Neural cell (in vitro differentiated cells): ENCODE results near the gene URI1.

ENCODE experiments used
- EP300 ChIP-seq: fragments of 450-650 bp; conservative IDR thresholded peaks from 2 replicates; pipeline ENCODE4 v1.6.1; 2014; ENCODE audit warnings: antibody characterized with exemption, mild to moderate bottlenecking, moderate library complexity; ENCODE audit not compliant: poor library complexity, severe bottlenecking
- EZH2 ChIP-seq: fragments of 200-600, 300-800 bp; shearing (Covaris generic), sonication (generic); IDR thresholded peaks from 2 replicates; pipeline ENCODE4 v1.6.1; 2014; ENCODE audit warnings: antibody characterized with exemption, low read length, borderline replicate concordance, mild to moderate bottlenecking; ENCODE audit not compliant: insufficient read depth, poor library complexity, severe bottlenecking
- POLR2AphosphoS5 ChIP-seq: IDR thresholded peaks from 2 replicates; pipeline ENCODE4 v1.6.1; 2012
- RAD21 ChIP-seq: fragments of 450-650 bp; conservative IDR thresholded peaks from 2 replicates; pipeline ENCODE4 v1.6.1; 2014; ENCODE audit warnings: antibody characterized with exemption, mild to moderate bottlenecking, moderate library complexity
- TAF1 ChIP-seq: IDR thresholded peaks from 2 replicates; pipeline ENCODE4 v1.6.1; 2012; ENCODE audit warnings: low read depth
- TF ChIP-seq, protein P1 (sequence below): fragments of 450-650 bp; IDR thresholded peaks from 2 replicates; pipeline ENCODE4 v1.5.1; 2014; ENCODE audit warnings: antibody characterized with exemption, mild to moderate bottlenecking, moderate library complexity; ENCODE audit not compliant: poor library complexity, severe bottlenecking

- TF ChIP-seq, protein P1, sequence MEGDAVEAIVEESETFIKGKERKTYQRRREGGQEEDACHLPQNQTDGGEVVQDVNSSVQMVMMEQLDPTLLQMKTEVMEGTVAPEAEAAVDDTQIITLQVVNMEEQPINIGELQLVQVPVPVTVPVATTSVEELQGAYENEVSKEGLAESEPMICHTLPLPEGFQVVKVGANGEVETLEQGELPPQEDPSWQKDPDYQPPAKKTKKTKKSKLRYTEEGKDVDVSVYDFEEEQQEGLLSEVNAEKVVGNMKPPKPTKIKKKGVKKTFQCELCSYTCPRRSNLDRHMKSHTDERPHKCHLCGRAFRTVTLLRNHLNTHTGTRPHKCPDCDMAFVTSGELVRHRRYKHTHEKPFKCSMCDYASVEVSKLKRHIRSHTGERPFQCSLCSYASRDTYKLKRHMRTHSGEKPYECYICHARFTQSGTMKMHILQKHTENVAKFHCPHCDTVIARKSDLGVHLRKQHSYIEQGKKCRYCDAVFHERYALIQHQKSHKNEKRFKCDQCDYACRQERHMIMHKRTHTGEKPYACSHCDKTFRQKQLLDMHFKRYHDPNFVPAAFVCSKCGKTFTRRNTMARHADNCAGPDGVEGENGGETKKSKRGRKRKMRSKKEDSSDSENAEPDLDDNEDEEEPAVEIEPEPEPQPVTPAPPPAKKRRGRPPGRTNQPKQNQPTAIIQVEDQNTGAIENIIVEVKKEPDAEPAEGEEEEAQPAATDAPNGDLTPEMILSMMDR, result peak; percentile 95
- TF ChIP-seq EZH2, result no peak
- peak; percentile 83 for TF ChIP-seq EP300
- peak; percentile 82 for TF ChIP-seq RAD21
- peak; percentile 44 for TF ChIP-seq POLR2AphosphoS5
- no peak for TF ChIP-seq TAF1
Observed at GRCh38 chr19:30046522-30046921, 104.5 kb downstream of the URI1 start.
